Breast epithelium (tissue), 3 donors: ENCODE results near the gene SCYGR1.

Experiments
- POLR2A ChIP-seq: fragments of 450-650 bp; IDR thresholded peaks from one replicate; pipeline ENCODE4 v1.6.1; 2016; ENCODE audit warnings: antibody characterized with exemption, mild to moderate bottlenecking, moderate library complexity
- TF ChIP-seq, protein P1 (sequence below), 3 donors: fragments of 450-650 bp; IDR thresholded peaks; one replicate each; pipeline ENCODE4 v1.5.1; 2016 to 2017; ENCODE audit warnings: antibody characterized with exemption in 3 of 3, mild to moderate bottlenecking in 3 of 3, moderate library complexity in 3 of 3

DNA sequence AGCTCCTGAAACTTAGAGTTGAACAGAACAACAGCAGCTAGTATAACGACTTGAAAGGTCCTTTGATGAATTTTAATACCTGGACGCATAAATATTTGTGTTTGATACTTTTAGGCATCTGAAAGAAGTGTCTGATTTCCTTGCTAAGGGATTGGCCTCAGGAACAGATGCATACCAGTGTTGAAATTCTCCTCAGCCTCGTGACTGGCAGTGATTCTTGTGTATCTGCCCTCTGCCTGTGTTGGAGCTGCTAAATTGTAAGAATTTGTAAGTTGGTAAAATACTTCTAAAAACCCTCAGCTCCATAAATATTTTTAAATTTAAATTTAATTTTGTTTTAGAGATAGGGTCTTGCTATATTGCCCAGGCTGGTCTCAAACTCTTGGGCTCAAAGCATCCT lies 22.4 kb upstream of the SCYGR1 start:
- TF ChIP-seq, protein P1, sequence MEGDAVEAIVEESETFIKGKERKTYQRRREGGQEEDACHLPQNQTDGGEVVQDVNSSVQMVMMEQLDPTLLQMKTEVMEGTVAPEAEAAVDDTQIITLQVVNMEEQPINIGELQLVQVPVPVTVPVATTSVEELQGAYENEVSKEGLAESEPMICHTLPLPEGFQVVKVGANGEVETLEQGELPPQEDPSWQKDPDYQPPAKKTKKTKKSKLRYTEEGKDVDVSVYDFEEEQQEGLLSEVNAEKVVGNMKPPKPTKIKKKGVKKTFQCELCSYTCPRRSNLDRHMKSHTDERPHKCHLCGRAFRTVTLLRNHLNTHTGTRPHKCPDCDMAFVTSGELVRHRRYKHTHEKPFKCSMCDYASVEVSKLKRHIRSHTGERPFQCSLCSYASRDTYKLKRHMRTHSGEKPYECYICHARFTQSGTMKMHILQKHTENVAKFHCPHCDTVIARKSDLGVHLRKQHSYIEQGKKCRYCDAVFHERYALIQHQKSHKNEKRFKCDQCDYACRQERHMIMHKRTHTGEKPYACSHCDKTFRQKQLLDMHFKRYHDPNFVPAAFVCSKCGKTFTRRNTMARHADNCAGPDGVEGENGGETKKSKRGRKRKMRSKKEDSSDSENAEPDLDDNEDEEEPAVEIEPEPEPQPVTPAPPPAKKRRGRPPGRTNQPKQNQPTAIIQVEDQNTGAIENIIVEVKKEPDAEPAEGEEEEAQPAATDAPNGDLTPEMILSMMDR (IDR thresholded peaks at IDR 0.05) = no peak
- no peak for TF ChIP-seq POLR2A
